DND-41 (cell line): ENCODE measurements around the gene SHROOM3.

ENCODE experiments used
- CTCF ChIP-seq: IDR thresholded peaks from 2 replicates; pipeline ENCODE4 v1.5.1; 2012; ENCODE audit warnings: borderline replicate concordance, low read length, moderate library complexity, mild to moderate bottlenecking; ENCODE audit not compliant: poor library complexity, severe bottlenecking; ENCODE audit errors: extremely low read depth
- EZH2 ChIP-seq: IDR thresholded peaks from 3 replicates; pipeline ENCODE4 v1.6.1; 2012; ENCODE audit warnings: borderline replicate concordance, low read depth, mild to moderate bottlenecking, moderate library complexity, low read length, inconsistent platforms; ENCODE audit not compliant: severe bottlenecking

GRCh38 chr4:76755756-76756155, 320.7 kb downstream of the SHROOM3 start:
- TF ChIP-seq CTCF (no peak), EZH2 (no peak)
